Activated naive CD8-positive, alpha-beta T cell (primary cell): ENCODE data around the gene TMEM138.
A peak's percentile ranks its signal among the peaks of the same experiment; 100 is the strongest.

Source experiments
- H3K27ac Mint-ChIP-seq: one replicate; pipeline ENCODE4 v1.8.0; 2021; ENCODE audit warnings: mixed read lengths
- H3K27me3 Mint-ChIP-seq: one replicate; pipeline ENCODE4 v1.8.0; 2021; ENCODE audit warnings: mixed read lengths
- H3K36me3 Mint-ChIP-seq: one replicate; pipeline ENCODE4 v1.8.0; 2021; ENCODE audit warnings: mixed read lengths
- H3K4me1 Mint-ChIP-seq: one replicate; pipeline ENCODE4 v1.8.0; 2021; ENCODE audit warnings: low read depth, mixed read lengths
- H3K4me3 Mint-ChIP-seq: one replicate; pipeline ENCODE4 v1.8.0; 2021; ENCODE audit warnings: mild to moderate bottlenecking, mixed read lengths
- H3K9me3 Mint-ChIP-seq: one replicate; pipeline ENCODE4 v1.8.0; 2021; ENCODE audit warnings: low read depth, mixed read lengths

TMEM138 gene

DNA sequence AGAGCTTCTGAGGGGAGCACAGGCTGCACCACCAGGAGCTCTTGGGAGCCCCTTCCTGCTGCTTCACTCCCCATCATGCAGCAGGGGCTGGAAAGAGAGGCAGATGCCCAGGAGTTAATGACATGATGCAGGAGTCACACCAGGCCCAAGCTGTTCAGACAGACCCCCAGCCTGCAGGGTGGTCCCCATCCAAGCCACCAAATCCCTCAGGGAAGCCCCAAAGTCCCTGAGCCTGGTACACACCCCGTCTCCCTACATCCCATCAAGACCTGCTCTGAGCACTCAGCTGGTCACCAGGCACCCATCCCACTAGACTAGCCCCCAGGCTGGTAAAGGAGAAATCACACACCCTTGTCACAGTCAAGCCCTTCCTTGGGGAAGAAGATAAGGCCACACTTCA lies 11.8 kb upstream of the TMEM138 start:
- H3K9me3 Mint-ChIP-seq: no peaks in the 10 kb centered on the region
- H3K27ac Mint-ChIP-seq: no peak overlapping the region
- no peaks in the 10 kb centered on the region for H3K4me1 Mint-ChIP-seq
- no peak overlapping the region for H3K4me3 Mint-ChIP-seq
- H3K36me3 Mint-ChIP-seq: peaks cover 11% of the 10 kb centered on the region
- no peaks in the 10 kb centered on the region for H3K27me3 Mint-ChIP-seq

DNA sequence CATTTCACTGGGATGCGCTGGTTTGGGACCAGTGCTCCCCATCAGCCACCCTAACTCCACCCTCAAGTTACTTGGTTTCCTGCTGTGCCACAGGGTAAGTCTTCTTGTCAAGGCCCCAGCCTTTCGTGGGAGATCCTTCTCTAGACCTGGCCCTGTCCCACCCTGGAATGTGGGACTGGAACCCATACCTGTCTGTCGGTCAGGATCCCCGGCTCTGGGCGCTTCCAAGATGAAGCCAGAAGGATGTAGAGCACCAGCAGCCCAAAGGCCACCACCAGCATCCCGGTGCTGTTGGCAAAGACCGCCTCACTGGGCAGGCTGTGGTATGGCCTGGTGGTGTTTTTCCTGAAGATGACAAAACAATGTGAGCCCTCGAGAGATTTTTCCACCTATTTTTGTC lies 11.4 kb upstream of the TMEM138 start:
- Mint-ChIP-seq H3K36me3 (peaks cover 11% of the 10 kb centered on the region), H3K9me3 (no peaks in the 10 kb centered on the region), H3K27ac (no peak overlapping the region), H3K4me1 (no peaks in the 10 kb centered on the region), H3K27me3 (no peaks in the 10 kb centered on the region), H3K4me3 (no peak overlapping the region)

DNA sequence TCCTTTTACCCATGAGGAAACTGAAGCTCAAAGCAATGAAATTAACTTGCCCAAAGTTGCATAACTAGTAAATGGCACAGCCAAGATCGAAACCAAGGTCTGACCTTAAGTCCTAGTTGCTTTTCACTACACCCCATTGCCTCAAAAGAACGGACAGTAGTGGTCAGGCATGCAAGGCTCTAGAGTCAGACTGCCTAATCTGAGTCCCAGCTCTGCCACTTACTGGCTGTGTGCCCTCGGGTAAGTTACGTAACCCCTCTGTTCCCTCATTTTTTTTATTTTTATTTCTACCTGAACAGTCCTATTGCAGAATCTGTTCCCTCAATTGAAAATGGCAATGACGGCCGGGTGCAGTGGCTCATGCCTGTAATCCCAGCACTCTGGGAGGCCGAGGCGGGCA lies 10.1 kb upstream of the TMEM138 start:
- H3K4me1 Mint-ChIP-seq: peaks cover 1% of the 10 kb centered on the region
- no peak overlapping the region for H3K4me3 Mint-ChIP-seq
- H3K36me3 Mint-ChIP-seq: peaks cover 11% of the 10 kb centered on the region
- H3K27ac Mint-ChIP-seq: no peak overlapping the region
- H3K9me3 Mint-ChIP-seq: no peaks in the 10 kb centered on the region
- H3K27me3 Mint-ChIP-seq: no peaks in the 10 kb centered on the region

DNA sequence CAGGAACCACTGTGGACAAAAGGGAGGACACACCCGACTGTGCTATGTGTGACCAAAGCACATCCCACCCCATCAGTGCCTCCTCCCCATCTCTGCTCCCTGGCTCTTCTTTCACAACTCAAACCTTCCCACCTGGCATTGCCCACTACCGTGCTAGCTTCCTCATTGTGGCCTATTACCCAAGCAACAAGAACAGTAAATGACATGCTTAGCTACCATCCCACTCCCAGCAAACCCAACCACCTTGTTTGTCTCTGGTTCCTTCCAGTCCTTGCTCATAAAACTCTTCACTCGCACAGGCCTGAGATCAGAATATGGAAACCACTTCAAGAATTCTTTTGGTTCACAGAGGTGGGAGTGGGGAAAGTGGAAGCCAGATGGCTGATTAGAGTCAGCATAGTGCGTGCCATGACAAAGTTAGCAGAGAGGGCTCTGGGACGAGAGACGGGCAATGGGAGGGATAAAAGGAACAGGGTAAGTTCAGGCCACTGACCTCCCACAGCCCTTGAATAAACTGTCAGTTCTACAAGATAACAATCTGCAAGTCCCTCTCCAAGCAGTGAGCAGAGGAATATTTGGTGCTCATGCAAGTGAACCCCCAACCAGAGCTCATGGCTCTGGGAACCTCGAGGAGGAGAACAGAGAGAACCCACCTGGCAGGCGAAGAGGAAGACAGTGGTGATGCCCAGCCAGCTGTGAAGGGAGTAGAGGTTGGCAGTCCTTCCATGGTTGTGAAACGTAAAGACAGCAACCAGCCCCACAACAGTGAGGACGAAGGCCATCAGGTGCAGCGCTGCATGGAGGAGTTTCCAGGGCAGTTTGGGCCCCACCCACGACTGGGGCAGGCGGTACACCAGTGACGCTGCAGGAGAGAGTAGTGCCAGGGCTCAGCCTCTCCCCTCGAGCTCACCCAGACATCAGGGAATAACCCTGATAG lies 8.8 kb upstream of the TMEM138 start:
- H3K4me1 Mint-ChIP-seq: peaks cover 6% of the 10 kb centered on the region
- H3K27ac Mint-ChIP-seq: no peak overlapping the region
- peaks cover 11% of the 10 kb centered on the region for H3K36me3 Mint-ChIP-seq
- H3K27me3 Mint-ChIP-seq: no peaks in the 10 kb centered on the region
- no peak overlapping the region for H3K4me3 Mint-ChIP-seq
- no peaks in the 10 kb centered on the region for H3K9me3 Mint-ChIP-seq

DNA sequence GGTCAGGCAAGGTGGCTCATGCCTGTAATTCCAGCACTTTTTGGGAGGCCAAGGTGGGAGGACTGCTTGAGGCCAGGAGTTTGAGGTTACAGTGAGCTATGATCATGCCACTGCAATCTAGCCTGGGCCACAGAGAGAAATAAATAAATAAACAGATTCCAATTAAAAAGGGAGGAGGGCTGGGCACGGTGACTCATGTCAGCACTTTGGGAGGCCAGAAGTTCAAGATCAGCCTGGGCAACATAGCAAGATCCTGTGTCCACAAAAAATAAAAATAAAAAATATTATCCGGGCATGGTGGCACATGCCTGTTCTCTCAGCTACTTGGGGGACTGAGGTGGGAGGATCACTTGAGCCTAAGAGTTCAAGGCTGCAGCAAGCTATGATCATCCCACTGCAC lies 8.0 kb upstream of the TMEM138 start:
- Mint-ChIP-seq H3K4me3 (no peak overlapping the region), H3K27ac (no peak overlapping the region), H3K27me3 (no peaks in the 10 kb centered on the region), H3K36me3 (peaks cover 11% of the 10 kb centered on the region), H3K4me1 (peaks cover 8% of the 10 kb centered on the region), H3K9me3 (no peaks in the 10 kb centered on the region)

DNA sequence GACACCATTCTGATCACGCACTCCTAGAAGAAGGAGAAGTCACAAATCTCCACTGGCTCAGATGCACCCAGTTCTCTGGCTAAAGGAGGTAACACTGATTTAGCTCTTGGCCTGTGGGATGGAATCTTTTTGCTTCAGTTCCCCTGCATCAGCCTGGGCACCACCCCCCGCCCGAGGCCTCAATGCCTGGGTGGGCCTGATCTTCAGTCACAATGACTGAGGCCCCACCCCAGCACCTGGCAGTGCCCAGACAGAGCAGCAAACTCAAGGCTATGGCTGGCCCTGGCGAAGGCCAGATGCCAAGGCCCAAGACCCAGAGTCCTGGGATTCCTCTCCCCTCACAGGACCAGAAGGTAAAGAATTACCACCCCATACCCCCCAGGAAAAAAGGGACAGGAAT lies 5.5 kb upstream of the TMEM138 start:
- Mint-ChIP-seq H3K27me3 (no peaks in the 10 kb centered on the region), H3K36me3 (peaks cover 9% of the 10 kb centered on the region), H3K9me3 (no peaks in the 10 kb centered on the region), H3K4me1 (peaks cover 22% of the 10 kb centered on the region), H3K4me3 (no peak overlapping the region), H3K27ac (peak overlapping the region; percentile 54)

DNA sequence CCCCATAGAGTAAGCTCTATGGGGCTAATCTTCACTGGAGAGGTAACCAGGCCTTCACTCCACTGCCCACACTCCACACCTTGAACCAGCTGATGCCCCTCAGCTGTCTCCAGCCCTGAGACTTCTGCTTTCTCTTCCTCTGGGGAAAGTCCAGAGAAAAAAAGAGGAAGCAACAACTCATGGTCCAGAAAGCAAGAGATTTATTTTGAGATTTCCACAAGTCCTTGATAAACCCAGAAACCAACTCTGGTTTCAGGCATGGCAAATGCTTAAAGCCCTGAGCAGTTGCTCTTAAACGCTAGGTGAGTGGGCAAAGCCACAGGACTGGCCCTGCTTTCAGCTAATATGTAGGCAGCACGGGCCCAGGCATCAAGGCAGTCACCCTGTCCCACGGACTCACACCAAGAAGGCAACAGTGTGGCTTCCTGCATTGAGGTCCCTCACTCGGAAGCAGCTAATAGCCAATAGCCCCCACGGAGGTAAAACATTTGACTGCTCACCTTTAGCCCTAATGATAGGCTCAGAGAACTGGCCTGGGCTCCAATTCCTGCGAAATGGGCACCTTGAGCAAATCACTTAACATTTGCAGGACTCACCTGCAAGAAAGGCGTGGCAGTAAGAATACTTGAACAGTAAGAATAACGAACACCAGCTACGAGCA lies 4.8 kb upstream of the TMEM138 start:
- H3K27me3 Mint-ChIP-seq: no peaks in the 10 kb centered on the region
- H3K27ac Mint-ChIP-seq: no peak overlapping the region
- peaks cover 24% of the 10 kb centered on the region for H3K4me1 Mint-ChIP-seq
- H3K4me3 Mint-ChIP-seq: no peak overlapping the region
- H3K9me3 Mint-ChIP-seq: no peaks in the 10 kb centered on the region
- peaks cover 9% of the 10 kb centered on the region for H3K36me3 Mint-ChIP-seq

DNA sequence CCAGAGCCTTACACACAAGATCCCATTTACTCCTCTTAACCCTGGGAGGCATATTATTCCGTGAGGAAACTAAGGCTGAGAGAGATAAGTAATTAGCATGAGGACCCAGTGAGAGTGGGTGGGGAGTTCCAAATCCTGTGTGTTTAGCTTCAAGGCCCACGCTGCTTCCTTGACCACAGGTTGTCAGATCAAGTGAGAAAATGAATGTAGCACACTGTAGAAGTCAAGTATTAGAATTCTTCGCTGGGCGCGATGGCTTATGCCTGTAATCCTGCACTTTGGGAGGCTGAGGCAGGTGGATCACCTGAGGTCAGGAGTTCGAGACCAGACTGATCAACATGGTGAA lies 4.3 kb upstream of the TMEM138 start:
- Mint-ChIP-seq H3K36me3 (peaks cover 6% of the 10 kb centered on the region), H3K27me3 (no peaks in the 10 kb centered on the region), H3K27ac (no peak overlapping the region), H3K4me3 (no peak overlapping the region), H3K4me1 (peaks cover 26% of the 10 kb centered on the region), H3K9me3 (no peaks in the 10 kb centered on the region)

DNA sequence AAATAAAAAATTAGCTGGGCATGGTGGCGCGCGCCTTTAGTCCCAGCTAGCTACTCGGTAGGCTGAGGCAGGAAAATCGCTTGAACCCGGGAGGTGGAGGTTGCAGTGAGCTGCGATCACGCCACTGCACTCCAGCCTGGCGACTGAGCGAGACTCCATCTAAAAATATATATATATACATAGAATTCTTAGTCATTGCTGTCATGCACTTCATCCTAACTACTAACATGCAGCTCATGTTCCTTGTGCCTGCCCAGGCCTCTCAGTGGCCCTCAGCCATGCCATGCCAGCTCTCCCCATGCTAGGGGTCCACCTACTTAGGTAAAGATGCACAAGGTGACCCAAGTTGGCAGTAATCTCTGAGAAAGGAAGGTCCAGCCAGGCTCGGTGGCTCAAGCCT lies 3.6 kb upstream of the TMEM138 start:
- H3K27me3 Mint-ChIP-seq: no peaks in the 10 kb centered on the region
- no peak overlapping the region for H3K4me3 Mint-ChIP-seq
- no peaks in the 10 kb centered on the region for H3K9me3 Mint-ChIP-seq
- no peak overlapping the region for H3K27ac Mint-ChIP-seq
- peaks cover under 1% of the 10 kb centered on the region for H3K36me3 Mint-ChIP-seq
- peaks cover 33% of the 10 kb centered on the region for H3K4me1 Mint-ChIP-seq

DNA sequence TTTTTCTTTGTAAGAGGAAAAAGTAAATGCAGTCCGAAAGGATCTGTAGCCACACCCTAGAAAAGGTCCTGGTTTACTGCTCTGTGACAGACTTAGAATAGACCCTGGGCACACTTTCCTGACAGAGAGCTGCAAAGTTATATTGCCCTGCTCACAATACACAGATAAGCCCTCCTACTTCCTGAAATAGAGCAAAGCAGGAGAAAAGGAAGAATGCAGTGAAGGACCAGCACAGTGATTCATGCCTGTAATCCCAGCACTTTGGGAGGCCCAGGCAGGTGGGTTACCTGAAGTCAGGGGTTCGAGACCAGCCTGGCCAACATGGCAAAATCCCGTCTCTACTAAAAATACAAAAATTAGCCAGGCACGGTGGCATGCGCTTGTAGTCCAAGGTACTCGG lies 2.7 kb upstream of the TMEM138 start:
- Mint-ChIP-seq H3K9me3 (no peaks in the 10 kb centered on the region), H3K4me3 (peak overlapping the region; percentile 35), H3K36me3 (no peaks in the 10 kb centered on the region), H3K27me3 (no peaks in the 10 kb centered on the region), H3K27ac (peak overlapping the region; percentile 46), H3K4me1 (peaks cover 35% of the 10 kb centered on the region)

DNA sequence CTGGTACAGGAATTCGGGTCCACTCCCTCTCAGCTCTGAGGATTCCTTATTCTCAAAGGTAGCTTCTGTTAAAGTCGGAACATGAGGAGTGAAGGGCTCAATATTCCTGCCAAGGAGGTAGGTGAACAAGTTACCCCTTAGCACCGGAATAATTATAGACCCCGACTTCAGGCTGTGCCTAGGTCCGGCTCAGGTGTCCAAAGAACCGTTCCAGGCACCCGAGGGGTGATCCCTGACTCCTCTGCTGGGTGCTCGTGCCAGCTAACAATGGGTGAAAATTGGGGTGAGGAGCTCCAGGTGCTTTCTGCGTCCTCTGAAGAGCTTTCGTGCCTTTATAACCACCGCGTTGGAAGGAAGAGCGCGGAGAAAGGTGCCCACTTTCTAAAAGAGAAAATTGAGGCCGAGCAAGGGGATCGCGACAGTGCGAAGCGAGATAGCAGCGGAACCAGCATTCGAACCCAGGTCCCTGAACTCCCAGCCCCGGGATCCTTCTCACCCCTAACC lies 885 bp upstream of the TMEM138 start:
- Mint-ChIP-seq H3K4me1 (peaks cover 35% of the 10 kb centered on the region), H3K27ac (peak overlapping the region; percentile 98), H3K36me3 (no peaks in the 10 kb centered on the region), H3K27me3 (no peaks in the 10 kb centered on the region), H3K9me3 (no peaks in the 10 kb centered on the region), H3K4me3 (peak overlapping the region; percentile 98)

DNA sequence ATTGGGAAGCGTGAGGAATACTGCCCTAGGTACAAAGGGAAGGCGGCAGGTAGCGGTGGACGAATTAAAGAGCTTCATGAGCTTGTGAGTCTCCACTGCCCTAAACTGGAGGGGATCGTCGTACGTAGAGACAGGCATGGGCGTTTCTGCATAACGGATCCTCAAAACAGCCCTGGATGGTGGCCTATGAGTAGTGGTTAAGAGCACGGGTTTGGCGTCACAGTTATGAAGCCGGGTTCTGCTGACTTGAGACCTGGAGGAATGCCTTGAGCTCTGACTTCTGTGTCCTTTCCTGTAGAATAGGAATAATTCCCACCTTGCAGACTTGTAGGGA lies 335 bp downstream of the TMEM138 start:
- Mint-ChIP-seq H3K9me3 (no peaks in the 10 kb centered on the region), H3K4me1 (peaks cover 32% of the 10 kb centered on the region), H3K4me3 (peak overlapping the region; percentile 98), H3K36me3 (no peaks in the 10 kb centered on the region), H3K27me3 (no peaks in the 10 kb centered on the region), H3K27ac (peak overlapping the region; percentile 98)

DNA sequence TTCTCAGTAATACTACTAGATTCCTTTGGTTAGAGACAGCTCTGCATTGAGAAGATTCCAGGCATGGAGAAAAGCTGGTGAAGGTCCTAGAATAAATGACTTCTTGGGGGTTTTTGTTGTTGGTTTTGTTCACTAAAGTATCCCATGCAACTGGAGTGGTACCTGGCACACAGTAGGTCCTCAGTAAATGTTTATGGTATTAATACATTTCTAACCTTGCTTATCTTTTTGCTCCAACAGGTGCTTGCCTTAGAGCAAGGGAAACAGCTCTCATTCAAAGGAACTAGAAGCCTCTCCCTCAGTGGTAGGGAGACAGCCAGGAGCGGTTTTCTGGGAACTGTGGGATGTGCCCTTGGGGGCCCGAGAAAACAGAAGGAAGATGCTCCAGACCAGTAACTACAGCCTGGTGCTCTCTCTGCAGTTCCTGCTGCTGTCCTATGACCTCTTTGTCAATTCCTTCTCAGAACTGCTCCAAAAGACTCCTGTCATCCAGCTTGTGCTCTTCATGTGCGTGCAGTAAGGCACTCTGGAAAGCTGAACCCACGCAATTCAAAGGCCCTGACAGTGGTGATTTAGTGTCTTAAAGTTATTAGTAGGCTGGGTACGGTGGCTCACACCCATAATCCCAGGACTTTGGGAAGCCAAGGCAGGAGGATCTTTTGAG lies 2.0 kb downstream of the TMEM138 start:
- no peaks in the 10 kb centered on the region for H3K9me3 Mint-ChIP-seq
- peak overlapping the region; percentile 98 for H3K27ac Mint-ChIP-seq
- no peaks in the 10 kb centered on the region for H3K27me3 Mint-ChIP-seq
- H3K36me3 Mint-ChIP-seq: no peaks in the 10 kb centered on the region
- H3K4me3 Mint-ChIP-seq: peak overlapping the region; percentile 98
- peaks cover 29% of the 10 kb centered on the region for H3K4me1 Mint-ChIP-seq

DNA sequence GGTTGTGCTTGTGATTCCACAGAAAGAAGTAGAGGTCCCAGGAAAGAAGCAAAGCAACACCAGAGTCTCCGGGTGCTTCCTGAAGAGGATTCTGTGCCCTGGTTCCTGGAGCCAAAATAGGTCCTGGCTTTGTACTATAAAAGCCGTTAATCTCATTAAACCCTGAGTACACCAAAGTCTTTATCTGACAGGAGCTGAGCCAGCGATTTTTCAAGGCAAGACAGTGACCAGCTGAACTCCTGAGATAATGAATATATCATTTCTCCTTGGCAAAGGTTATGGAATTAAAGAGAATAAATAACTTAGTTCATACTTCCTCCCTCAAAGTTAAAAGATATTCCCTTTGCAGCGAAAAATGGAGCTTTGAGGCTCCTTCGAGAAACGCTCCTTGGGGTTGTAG lies 5.2 kb downstream of the TMEM138 start:
- H3K4me1 Mint-ChIP-seq: peaks cover 13% of the 10 kb centered on the region
- H3K36me3 Mint-ChIP-seq: no peaks in the 10 kb centered on the region
- H3K9me3 Mint-ChIP-seq: no peaks in the 10 kb centered on the region
- H3K4me3 Mint-ChIP-seq: no peak overlapping the region
- no peak overlapping the region for H3K27ac Mint-ChIP-seq
- H3K27me3 Mint-ChIP-seq: no peaks in the 10 kb centered on the region

DNA sequence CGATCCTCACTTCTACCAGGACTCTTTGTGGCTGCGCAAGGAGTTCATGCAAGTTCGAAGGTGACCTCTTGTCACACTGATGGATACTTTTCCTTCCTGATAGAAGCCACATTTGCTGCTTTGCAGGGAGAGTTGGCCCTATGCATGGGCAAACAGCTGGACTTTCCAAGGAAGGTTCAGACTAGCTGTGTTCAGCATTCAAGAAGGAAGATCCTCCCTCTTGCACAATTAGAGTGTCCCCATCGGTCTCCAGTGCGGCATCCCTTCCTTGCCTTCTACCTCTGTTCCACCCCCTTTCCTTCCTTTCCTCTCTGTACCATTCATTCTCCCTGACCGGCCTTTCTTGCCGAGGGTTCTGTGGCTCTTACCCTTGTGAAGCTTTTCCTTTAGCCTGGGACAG lies 6.5 kb downstream of the TMEM138 start:
- Mint-ChIP-seq H3K9me3 (no peaks in the 10 kb centered on the region), H3K36me3 (no peaks in the 10 kb centered on the region), H3K4me3 (no peak overlapping the region)

More for the DNA sequence above, 6.5 kb downstream of the TMEM138 start:
- Mint-ChIP-seq H3K27ac (peak overlapping the region; percentile 22), H3K27me3 (no peaks in the 10 kb centered on the region), H3K4me1 (peaks cover 3% of the 10 kb centered on the region)
